ENCODE measurements around the gene APOL6. TPM values are rescaled to one million over a fixed set of nuclear protein-coding genes. Genes with fewer than 3 reads are reported as not detected.

The APOL6 gene
- total and polyA plus RNA-seq, 7 experiments from 2014 or later: 18.8 to 99.8 (median 37.7) TPM

DNA sequence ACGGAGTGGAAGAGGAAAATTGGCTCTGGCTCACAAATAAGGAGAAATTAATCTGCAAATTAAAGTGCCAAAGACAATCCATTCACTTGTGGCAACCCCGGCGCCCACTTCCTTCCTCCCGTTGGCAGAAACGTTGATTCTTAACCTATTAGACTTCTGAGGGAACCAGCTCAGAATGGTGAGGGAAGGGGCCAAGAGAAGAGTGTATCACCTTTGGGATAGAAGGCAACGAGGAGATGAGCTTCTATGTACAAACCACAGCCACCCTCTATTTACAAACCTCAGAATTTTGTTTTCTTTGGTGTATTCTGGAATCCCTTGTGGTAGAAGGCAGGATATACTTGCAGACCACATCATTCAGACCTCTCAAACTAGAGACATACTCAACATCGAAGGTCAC is 32.2 kb upstream of the APOL6 start:
- POLR2A ChIA-PET: interaction anchor here (1.7 kb wide), 1 partner anchor 11 kb away, joined by 4 read pairs; no protein-coding TSS in a partner anchor
- CTCF ChIA-PET: no interaction called here
- Histone ChIP-seq H3K9me3 (ENCODE audit: control insufficient read depth in 2 of 3, low read length in 3 of 3) (no peaks in the 10 kb centered on the region), H3K4me1 (ENCODE audit: control insufficient read depth in 2 of 2, insufficient read depth in 2 of 2, low read length in 2 of 2) (peaks cover 0 to 9% of the 10 kb centered on the region in 2 donors), H3K4me3 (ENCODE audit: low read length) (no peak overlapping the region), H3K27ac (ENCODE audit: low read depth, low read length) (no peak overlapping the region), H3K36me3 (ENCODE audit: control insufficient read depth in 2 of 3, insufficient read depth in 3 of 3, low read length in 3 of 3) (no peaks in the 10 kb centered on the region), H3K27me3 (ENCODE audit: control insufficient read depth in 2 of 2, insufficient read depth in 2 of 2, low read length in 2 of 2) (no peaks in the 10 kb centered on the region)
- Mint-ChIP-seq H3K4me1 (peaks cover 0 to 27% (median 0%) of the 10 kb centered on the region in 7 donors), H3K4me3 (peak overlapping the region in 1 of 10 donors; percentile 6), H3K36me3 (no peaks in the 10 kb centered on the region), H3K27me3 (peaks cover 0 to under 1% (median 0%) of the 10 kb centered on the region in 5 donors), H3K9me3 (no peaks in the 10 kb centered on the region), H3K27ac (no peak overlapping the region)
- intact Hi-C loops (cut with micrococcal nuclease): no loop called here
- DNase-seq (peak in 2 of 9 donors; percentile 7 to 17), ATAC-seq (no peak)

DNA sequence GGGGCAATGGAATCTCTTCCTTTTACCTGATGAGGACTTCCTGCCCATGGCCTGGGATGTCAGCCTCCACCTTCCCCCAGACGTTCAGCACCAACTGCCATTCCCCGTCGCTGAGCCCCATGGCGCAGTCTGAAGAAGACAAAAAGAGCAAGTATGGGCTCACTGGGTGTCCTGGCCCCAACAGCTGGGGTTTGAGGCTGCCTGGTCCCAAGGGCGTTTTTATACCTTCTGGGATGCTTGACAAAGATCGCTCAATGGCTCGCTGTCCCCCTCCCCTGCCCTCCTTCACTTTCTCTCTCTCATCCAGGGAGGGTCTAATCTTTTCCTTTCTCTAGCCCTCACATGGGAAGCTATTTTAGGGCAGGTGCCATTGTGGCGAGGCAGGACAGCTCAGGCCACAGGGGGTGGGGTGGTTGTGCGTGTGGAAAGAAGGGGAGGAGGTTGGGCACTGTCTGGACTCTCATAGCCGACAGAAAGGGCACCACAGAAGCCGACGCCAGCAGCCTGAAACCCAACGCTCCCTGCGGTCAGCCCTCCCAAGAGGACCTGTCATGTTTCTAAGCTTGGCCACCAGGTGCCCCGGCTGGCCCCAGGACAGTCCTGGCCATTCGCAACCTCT is 31.0 kb upstream of the APOL6 start, which contains the start of gene MB:
Gene MB, minus strand, starts transcription at position 193 of the 619 bp plus-strand sequence. Its CDS starts 72 bp downstream, at position 121.
- no peak within 1 kb of the TSS for H3K27ac Mint-ChIP-seq
- CTCF ChIA-PET: no interaction called here

DNA sequence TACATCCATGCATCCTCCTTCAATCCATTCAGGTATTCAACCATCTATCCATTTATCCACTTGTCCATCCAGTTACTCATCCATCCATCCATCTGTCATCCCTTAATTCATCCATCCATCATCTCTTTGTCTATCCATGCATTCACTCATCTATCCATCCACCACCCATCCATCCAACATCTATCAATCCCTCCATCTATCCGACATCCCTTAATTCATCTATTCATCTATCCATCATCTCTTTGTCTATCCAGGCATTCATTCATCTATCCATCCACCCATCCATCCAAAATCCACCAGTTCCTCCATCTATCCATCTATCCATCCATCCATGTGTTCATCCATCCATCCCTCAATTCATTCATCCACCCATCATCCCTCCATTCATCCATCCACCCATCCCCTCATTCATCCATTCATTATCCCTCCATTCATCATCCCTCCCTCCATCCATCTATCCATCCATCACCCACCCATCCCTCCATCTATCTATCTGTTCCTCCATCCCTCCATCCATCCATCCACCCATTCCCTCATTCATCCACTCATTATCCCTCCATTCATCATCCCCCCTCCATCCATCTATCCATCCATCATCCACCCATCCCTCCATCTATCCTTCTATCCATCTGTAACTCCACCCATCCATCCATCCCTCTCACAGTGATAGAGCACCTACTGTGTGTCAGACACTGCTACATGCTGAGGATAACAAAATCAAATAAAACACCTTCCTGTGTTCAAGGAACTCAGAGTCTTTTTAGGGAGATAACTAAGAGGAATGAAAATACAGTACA is 29.6 kb upstream of the APOL6 start:
- ATAC-seq (no peak), DNase-seq (no peak)
- Histone ChIP-seq H3K36me3 (ENCODE audit: control insufficient read depth in 2 of 3, insufficient read depth in 3 of 3, low read length in 3 of 3) (no peaks in the 10 kb centered on the region), H3K27me3 (ENCODE audit: control insufficient read depth in 2 of 2, insufficient read depth in 2 of 2, low read length in 2 of 2) (no peaks in the 10 kb centered on the region), H3K4me3 (ENCODE audit: low read length) (no peak overlapping the region), H3K4me1 (ENCODE audit: control insufficient read depth in 2 of 2, insufficient read depth in 2 of 2, low read length in 2 of 2) (peaks cover 0 to 9% of the 10 kb centered on the region in 2 donors), H3K9me3 (ENCODE audit: control insufficient read depth in 2 of 3, low read length in 3 of 3) (no peaks in the 10 kb centered on the region), H3K27ac (ENCODE audit: low read depth, low read length) (no peak overlapping the region)
- Mint-ChIP-seq H3K27ac (no peak overlapping the region), H3K4me1 (peaks cover 0 to 18% (median 4%) of the 10 kb centered on the region in 7 donors), H3K9me3 (peaks cover 0 to 2% (median 0%) of the 10 kb centered on the region in 11 donors), H3K27me3 (peaks cover 0 to 4% (median 0%) of the 10 kb centered on the region in 5 donors), H3K36me3 (no peaks in the 10 kb centered on the region), H3K4me3 (no peak overlapping the region)
- CTCF ChIA-PET: no interaction called here
- intact Hi-C loops (cut with micrococcal nuclease): no loop called here
- POLR2A ChIA-PET: no interaction called here

More for the DNA sequence above, 31.0 kb upstream of the APOL6 start, which contains the start of gene MB:
- Mint-ChIP-seq H3K9me3 (no peaks in the 10 kb centered on the region), H3K4me3 (no peak within 1 kb of the TSS), H3K36me3 (no peaks in the 10 kb centered on the region), H3K27me3 (no peaks in the 10 kb centered on the region), H3K4me1 (peaks cover 0 to 16% (median 0%) of the 10 kb centered on the region in 7 donors)
- no peaks in the 10 kb centered on the region for H3K27me3 ChIP-seq (ENCODE audit: control insufficient read depth in 2 of 2, insufficient read depth in 2 of 2, low read length in 2 of 2)
- H3K27ac ChIP-seq (ENCODE audit: low read depth, low read length): no peak within 1 kb of the TSS
- ATAC-seq (no peak), DNase-seq (no peak)
- H3K9me3 ChIP-seq (ENCODE audit: control insufficient read depth in 2 of 3, low read length in 3 of 3): no peaks in the 10 kb centered on the region
- POLR2A ChIA-PET: interaction anchor here (0.6 to 1.7 kb wide), 2 partner anchors 9 to 134 kb away, joined by 4 read pairs; no protein-coding TSS in a partner anchor
- intact Hi-C loops (cut with micrococcal nuclease): no loop called here
- H3K4me3 ChIP-seq (ENCODE audit: low read length): no peak within 1 kb of the TSS
- peaks cover 0 to 9% of the 10 kb centered on the region in 2 donors for H3K4me1 ChIP-seq (ENCODE audit: control insufficient read depth in 2 of 2, insufficient read depth in 2 of 2, low read length in 2 of 2)
- no peaks in the 10 kb centered on the region for H3K36me3 ChIP-seq (ENCODE audit: control insufficient read depth in 2 of 3, insufficient read depth in 3 of 3, low read length in 3 of 3)

DNA sequence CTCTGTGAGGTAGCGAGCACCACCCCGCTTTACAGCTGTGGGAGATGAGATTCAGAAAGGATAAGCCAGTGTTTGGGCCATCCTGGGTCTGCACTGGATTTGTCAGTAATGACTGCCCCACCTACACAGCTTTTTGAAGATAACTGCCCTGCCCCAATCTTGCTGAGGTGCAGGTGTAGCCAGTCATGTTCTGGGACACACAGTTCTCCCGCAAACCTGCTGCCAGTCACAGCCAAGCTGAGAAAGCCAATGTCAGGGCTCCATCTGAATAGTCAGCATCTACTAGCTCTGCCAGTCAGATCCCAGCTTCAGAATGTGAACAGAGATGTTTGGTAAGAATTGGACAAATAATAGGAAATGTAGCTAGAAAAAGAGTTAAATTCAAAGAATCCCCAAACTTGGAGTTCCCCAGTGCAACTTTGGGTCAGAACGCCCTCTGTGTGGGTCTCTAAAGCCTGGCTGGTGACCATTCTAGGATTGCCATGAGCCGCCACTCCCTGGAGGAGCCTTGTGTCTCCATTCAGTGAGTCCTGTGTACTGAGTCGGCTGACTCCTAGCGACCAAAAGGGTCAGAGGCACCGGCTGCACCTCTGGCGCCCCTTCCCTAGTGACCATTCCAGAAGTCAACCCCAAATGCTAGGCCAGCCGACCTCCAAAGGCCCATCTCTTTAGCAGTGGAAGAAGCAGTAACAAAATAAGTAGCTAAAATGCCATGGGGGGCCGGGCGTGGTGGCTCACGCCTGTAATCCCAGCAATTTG is 28.7 kb upstream of the APOL6 start:
- peaks cover 0 to 2% (median 0%) of the 10 kb centered on the region in 11 donors for H3K9me3 Mint-ChIP-seq
- Histone ChIP-seq H3K4me1 (ENCODE audit: control insufficient read depth in 2 of 2, insufficient read depth in 2 of 2, low read length in 2 of 2) (peaks cover 0 to 9% of the 10 kb centered on the region in 2 donors), H3K9me3 (ENCODE audit: control insufficient read depth in 2 of 3, low read length in 3 of 3) (no peaks in the 10 kb centered on the region), H3K27ac (ENCODE audit: low read depth, low read length) (no peak overlapping the region), H3K4me3 (ENCODE audit: low read length) (no peak overlapping the region), H3K27me3 (ENCODE audit: control insufficient read depth in 2 of 2, insufficient read depth in 2 of 2, low read length in 2 of 2) (no peaks in the 10 kb centered on the region), H3K36me3 (ENCODE audit: control insufficient read depth in 2 of 3, insufficient read depth in 3 of 3, low read length in 3 of 3) (no peaks in the 10 kb centered on the region)
- H3K27ac Mint-ChIP-seq: peak overlapping the region in 1 of 9 donors; percentile 57
- no peaks in the 10 kb centered on the region for H3K36me3 Mint-ChIP-seq
- ATAC-seq (no peak), DNase-seq (no peak)
- H3K4me1 Mint-ChIP-seq: peaks cover 0 to 18% (median 4%) of the 10 kb centered on the region in 7 donors
- POLR2A ChIA-PET: no interaction called here
- no peak overlapping the region for H3K4me3 Mint-ChIP-seq
- CTCF ChIA-PET: no interaction called here
- peaks cover 0 to 7% (median 5%) of the 10 kb centered on the region in 5 donors for H3K27me3 Mint-ChIP-seq
- intact Hi-C loops (cut with micrococcal nuclease): loop anchor here (10.0 kb wide), 1 partner anchor 225 kb away; no protein-coding TSS in a partner anchor

DNA sequence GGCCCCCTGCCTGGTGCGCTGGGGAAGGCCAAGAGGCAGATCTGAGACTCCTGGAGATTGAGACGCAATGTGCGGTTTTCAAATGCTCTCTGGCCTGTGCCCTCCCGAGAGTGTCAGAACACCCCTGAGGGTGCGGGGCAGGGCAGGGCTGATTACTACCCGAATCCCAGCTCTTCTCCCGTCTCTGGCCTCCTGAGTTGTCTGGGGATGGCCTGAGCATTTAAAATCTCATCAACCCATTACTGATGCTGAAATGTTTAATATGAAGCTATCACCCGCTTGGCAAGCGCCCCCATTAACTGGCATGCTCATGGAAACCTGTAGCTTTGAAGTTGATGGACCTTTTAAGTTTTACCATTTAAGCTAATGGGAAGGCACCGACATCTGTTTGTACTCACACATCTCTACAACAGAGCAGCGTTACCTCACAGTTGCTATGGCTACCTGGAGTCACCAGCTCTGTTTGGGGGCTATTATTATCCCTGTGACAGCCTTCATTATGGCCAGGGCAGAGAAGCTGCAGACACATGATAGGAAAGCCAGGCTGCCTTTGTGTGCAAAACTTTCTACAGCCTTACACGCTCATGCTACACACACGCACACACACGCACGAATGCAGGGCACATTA is 27.5 kb upstream of the APOL6 start:
- ChIA-PET POLR2A (no interaction called here), CTCF (interaction anchor here (0.9 kb wide), 1 partner anchor 37 kb away, joined by 3 read pairs; no protein-coding TSS in a partner anchor)
- H3K4me3 ChIP-seq (ENCODE audit: low read length): no peak overlapping the region
- Mint-ChIP-seq H3K27me3 (peaks cover 0 to 11% (median 8%) of the 10 kb centered on the region in 5 donors), H3K9me3 (peaks cover 0 to 2% (median 0%) of the 10 kb centered on the region in 11 donors), H3K36me3 (no peaks in the 10 kb centered on the region), H3K4me1 (peaks cover 0 to 15% (median 4%) of the 10 kb centered on the region in 7 donors), H3K27ac (no peak overlapping the region), H3K4me3 (no peak overlapping the region)
- intact Hi-C loops (cut with micrococcal nuclease): loop anchor here (10.0 kb wide), 1 partner anchor 224 kb away; no protein-coding TSS in a partner anchor
- H3K9me3 ChIP-seq (ENCODE audit: control insufficient read depth in 2 of 3, low read length in 3 of 3): no peaks in the 10 kb centered on the region
- no peak for ATAC-seq
- H3K27ac ChIP-seq (ENCODE audit: low read depth, low read length): no peak overlapping the region
- DNase-seq: no peak
- H3K27me3 ChIP-seq (ENCODE audit: control insufficient read depth in 2 of 2, insufficient read depth in 2 of 2, low read length in 2 of 2): no peaks in the 10 kb centered on the region
- H3K36me3 ChIP-seq (ENCODE audit: control insufficient read depth in 2 of 3, insufficient read depth in 3 of 3, low read length in 3 of 3): no peaks in the 10 kb centered on the region
- peaks cover 0 to 6% of the 10 kb centered on the region in 2 donors for H3K4me1 ChIP-seq (ENCODE audit: control insufficient read depth in 2 of 2, insufficient read depth in 2 of 2, low read length in 2 of 2)

DNA sequence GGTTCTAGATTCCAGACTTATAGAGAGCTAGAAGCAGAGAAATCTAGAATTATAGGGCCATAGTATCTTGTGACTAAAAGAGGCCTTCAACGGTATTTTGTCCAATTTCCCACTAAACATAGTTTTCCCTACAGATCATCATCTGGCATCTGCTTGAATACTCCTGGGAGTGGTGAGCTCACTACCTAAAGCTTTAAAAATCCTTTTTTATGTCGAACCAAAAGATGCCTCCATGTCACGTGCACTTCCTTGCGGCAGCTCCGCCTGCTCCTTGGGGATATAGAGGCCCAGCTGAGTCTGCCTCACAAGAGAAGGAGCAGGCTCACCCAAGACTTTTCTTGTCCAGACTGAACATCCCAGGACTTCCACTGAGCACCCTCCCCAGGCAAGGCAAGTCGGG is 26.8 kb upstream of the APOL6 start:
- Mint-ChIP-seq H3K4me3 (no peak overlapping the region), H3K36me3 (no peaks in the 10 kb centered on the region), H3K27me3 (peaks cover 0 to 14% (median 8%) of the 10 kb centered on the region in 5 donors), H3K27ac (no peak overlapping the region), H3K9me3 (peaks cover 0 to 2% (median 0%) of the 10 kb centered on the region in 11 donors), H3K4me1 (peaks cover 0 to 8% (median 5%) of the 10 kb centered on the region in 7 donors)
- Histone ChIP-seq H3K27me3 (ENCODE audit: control insufficient read depth in 2 of 2, insufficient read depth in 2 of 2, low read length in 2 of 2) (no peaks in the 10 kb centered on the region), H3K4me1 (ENCODE audit: control insufficient read depth in 2 of 2, insufficient read depth in 2 of 2, low read length in 2 of 2) (no peaks in the 10 kb centered on the region), H3K4me3 (ENCODE audit: low read length) (no peak overlapping the region), H3K36me3 (ENCODE audit: control insufficient read depth in 2 of 3, insufficient read depth in 3 of 3, low read length in 3 of 3) (no peaks in the 10 kb centered on the region), H3K27ac (ENCODE audit: low read depth, low read length) (no peak overlapping the region), H3K9me3 (ENCODE audit: control insufficient read depth in 2 of 3, low read length in 3 of 3) (no peaks in the 10 kb centered on the region)
- POLR2A ChIA-PET: no interaction called here
- ATAC-seq: no peak
- intact Hi-C loops (cut with micrococcal nuclease): loop anchor here (10.0 kb wide), 1 partner anchor 223 kb away; no protein-coding TSS in a partner anchor
- CTCF ChIA-PET: interaction anchor here (0.9 kb wide), 1 partner anchor 38 kb away, joined by 3 read pairs; no protein-coding TSS in a partner anchor
- no peak for DNase-seq
